Esophagus muscularis mucosa (tissue), 4 donors: ENCODE measurements around the gene ADAM23. TPM values are rescaled to one million over a fixed set of nuclear protein-coding genes. Genes with fewer than 3 reads are reported as not detected.

Experiments
- DNase-seq: peaks from one replicate; pipeline ENCODE4 v3.0.0-alpha.2; 2017; ENCODE audit errors: extremely low spot score
- H3K27ac ChIP-seq, 4 donors: fragments of 200-600 bp; sonication (generic); replicated peaks in 1 of 4; 1 replicate in 3 of 4; 2 replicates in 1 of 4; pipeline ENCODE4 v1.5.1; 2016 to 2019; ENCODE audit warnings: mild to moderate bottlenecking in 1 of 4
- H3K27me3 ChIP-seq, 4 donors: fragments of 200-600 bp; sonication (generic); one replicate each; pipeline versions ENCODE4 v1.5.1 to v1.6.0; 2016 to 2019
- H3K36me3 ChIP-seq, 4 donors: fragments of 200-600 bp; sonication (generic); one replicate each; pipeline ENCODE4 v1.5.1; 2016 to 2019
- H3K4me1 ChIP-seq, 4 donors: fragments of 200-600 bp; sonication (generic); one replicate each; pipeline ENCODE4 v1.5.1; 2016 to 2019
- H3K4me3 ChIP-seq, 4 donors: fragments of 200-600 bp; sonication (generic); 1 replicate in 2 of 4; 2 replicates in 2 of 4; pipeline ENCODE4 v1.5.1; 2016 to 2019; ENCODE audit warnings: mild to moderate bottlenecking in 4 of 4, moderate library complexity in 1 of 4
- H3K9me3 ChIP-seq, 4 donors: fragments of 200-600 bp; sonication (generic); 1 replicate in 3 of 4; 2 replicates in 1 of 4; pipeline ENCODE4 v1.5.1; 2016 to 2019
- EP300 ChIP-seq: sonication (generic); formaldehyde crosslinking; IDR thresholded peaks from one replicate; pipeline ENCODE4 v1.6.1; 2017; ENCODE audit warnings: antibody characterized with exemption
- POLR2A ChIP-seq: fragments of 450-650 bp; IDR thresholded peaks from one replicate; pipeline ENCODE4 v1.6.1; 2017; ENCODE audit warnings: antibody characterized with exemption, moderate library complexity, mild to moderate bottlenecking, low read depth
- POLR2AphosphoS5 ChIP-seq, 2 donors: sonication (generic); formaldehyde crosslinking; IDR thresholded peaks; one replicate each; pipeline ENCODE4 v1.6.1; 2017; ENCODE audit warnings: antibody characterized with exemption in 2 of 2
- WGBS: methylation state at CpG from one replicate; pipeline ENCODE4 v1.1.5; 2018; 5-methylcytosine and 5-hydroxymethylcytosine counted together
- intact Hi-C: fragments of 100-400 bp; cut with DNase I; formaldehyde crosslinking; loops from one replicate; pipeline ENCODE4 v1.15.1; 2023
- total RNA-seq, 4 donors: library from RNA; depleted of rRNA; stranded (reverse); fragments of >200 nt; gene quantifications; one replicate each; pipeline versions ENCODE4 v1.1.0 to v1.2.1, GENCODE V29; 2016
- TF ChIP-seq, protein P1 (sequence below), 3 experiments: fragments of 200-600 bp in 2 of 3; fragments of 450-650 bp in 1 of 3; sonication (generic) in 2 of 3; IDR thresholded peaks; one replicate each; pipeline ENCODE4 v1.5.1; 2017 to 2019; ENCODE audit warnings: antibody characterized with exemption in 3 of 3, mild to moderate bottlenecking in 2 of 3, moderate library complexity in 1 of 3

ADAM23 gene
- total RNA-seq, 4 donors from 2014 or later = 1.5 to 3.0 (median 2.2) TPM

DNA sequence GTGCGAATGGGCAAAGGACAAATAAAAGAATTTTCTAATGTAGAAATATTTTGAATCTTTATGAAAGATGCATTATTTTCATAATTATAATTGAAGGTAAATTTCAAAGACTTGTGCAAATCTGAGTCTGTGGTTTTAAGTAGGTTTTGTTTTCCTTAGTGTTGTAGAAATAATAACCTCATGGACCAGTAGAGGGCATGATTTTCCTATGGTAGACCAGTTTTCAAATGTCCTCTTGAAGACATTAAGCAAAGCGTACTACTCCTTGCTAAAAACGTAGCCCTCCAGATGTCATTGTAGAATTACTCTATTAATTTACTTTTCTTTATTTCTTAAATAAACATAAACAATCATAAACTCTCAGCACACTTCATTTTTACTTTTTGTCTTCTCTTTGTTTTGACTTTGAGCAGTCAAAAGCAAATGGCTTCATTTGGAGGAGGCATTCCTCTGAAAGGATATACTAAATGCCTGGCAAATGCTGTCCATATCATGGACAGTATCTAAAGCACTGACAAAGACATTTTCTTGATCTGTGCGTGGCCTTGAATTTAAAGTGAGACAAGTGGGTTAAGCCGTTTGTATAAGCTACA, 113.1 kb downstream of the ADAM23 start:
- Histone ChIP-seq H3K4me3 (no peak overlapping the region), H3K27me3 (no peaks in the 10 kb centered on the region), H3K27ac (no peak overlapping the region), H3K9me3 (no peaks in the 10 kb centered on the region), H3K36me3 (peaks cover 0 to 9% (median 0%) of the 10 kb centered on the region in 4 donors), H3K4me1 (peaks cover 0 to 21% (median 4%) of the 10 kb centered on the region in 4 donors)
- WGBS = 56% methylated on average over 5 of the region's 5 CpGs
- intact Hi-C loops = loop anchor here (5.0 to 10.0 kb wide), 2 partner anchors 164 to 392 kb away; no protein-coding TSS in a partner anchor
- TF ChIP-seq POLR2A = no peak
- TF ChIP-seq, protein P1, sequence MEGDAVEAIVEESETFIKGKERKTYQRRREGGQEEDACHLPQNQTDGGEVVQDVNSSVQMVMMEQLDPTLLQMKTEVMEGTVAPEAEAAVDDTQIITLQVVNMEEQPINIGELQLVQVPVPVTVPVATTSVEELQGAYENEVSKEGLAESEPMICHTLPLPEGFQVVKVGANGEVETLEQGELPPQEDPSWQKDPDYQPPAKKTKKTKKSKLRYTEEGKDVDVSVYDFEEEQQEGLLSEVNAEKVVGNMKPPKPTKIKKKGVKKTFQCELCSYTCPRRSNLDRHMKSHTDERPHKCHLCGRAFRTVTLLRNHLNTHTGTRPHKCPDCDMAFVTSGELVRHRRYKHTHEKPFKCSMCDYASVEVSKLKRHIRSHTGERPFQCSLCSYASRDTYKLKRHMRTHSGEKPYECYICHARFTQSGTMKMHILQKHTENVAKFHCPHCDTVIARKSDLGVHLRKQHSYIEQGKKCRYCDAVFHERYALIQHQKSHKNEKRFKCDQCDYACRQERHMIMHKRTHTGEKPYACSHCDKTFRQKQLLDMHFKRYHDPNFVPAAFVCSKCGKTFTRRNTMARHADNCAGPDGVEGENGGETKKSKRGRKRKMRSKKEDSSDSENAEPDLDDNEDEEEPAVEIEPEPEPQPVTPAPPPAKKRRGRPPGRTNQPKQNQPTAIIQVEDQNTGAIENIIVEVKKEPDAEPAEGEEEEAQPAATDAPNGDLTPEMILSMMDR (IDR thresholded peaks at IDR 0.05) = peak in 1 of 3 experiments; percentile 50
- DNase-seq = no peak

DNA sequence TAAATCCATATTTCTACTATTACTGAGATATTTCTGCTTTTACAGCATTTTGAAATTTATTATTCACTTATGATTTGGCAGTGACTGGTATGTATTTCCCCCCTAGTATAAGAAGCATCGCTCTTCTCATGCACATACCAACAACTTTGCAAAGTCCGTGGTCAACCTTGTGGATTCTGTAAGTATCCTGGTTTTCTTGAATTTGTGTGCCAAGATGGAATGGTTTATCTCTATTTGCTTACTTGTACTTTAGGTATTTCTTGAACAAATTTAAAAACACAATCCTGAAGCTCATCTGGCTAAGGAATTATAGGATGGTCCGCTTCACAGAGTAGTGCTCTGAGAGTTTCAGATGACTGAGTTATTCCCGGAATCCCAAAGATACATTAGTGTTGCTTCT, 114.0 kb downstream of the ADAM23 start:
- WGBS = 97% methylated on average over 4 of the region's 4 CpGs
- peaks cover 0 to 21% (median 4%) of the 10 kb centered on the region in 4 donors for H3K4me1 ChIP-seq
- no peaks in the 10 kb centered on the region for H3K27me3 ChIP-seq
- H3K27ac ChIP-seq = no peak overlapping the region
- intact Hi-C loops = loop anchor here (5.0 to 10.0 kb wide), 2 partner anchors 165 to 393 kb away; no protein-coding TSS in a partner anchor
- no peak for DNase-seq
- no peak for TF ChIP-seq POLR2A
- no peak for TF ChIP-seq EP300
- no peak for TF ChIP-seq POLR2AphosphoS5 (IDR thresholded peaks at IDR 0.05)
- TF ChIP-seq, protein P1 (IDR thresholded peaks at IDR 0.05) = no peak
- H3K9me3 ChIP-seq = no peaks in the 10 kb centered on the region
- H3K4me3 ChIP-seq = no peak overlapping the region
- peaks cover 0 to 9% (median 0%) of the 10 kb centered on the region in 4 donors for H3K36me3 ChIP-seq

GRCh38 chr2:206558492-206558891, 115.2 kb downstream of the ADAM23 start:
- no peak for DNase-seq
- 93% methylated on average over 2 of the region's 2 CpGs for WGBS
- no peak overlapping the region for H3K27ac ChIP-seq
- intact Hi-C loops = loop anchor here (5.0 to 10.0 kb wide), 2 partner anchors 166 to 394 kb away; no protein-coding TSS in a partner anchor
- H3K27me3 ChIP-seq = no peaks in the 10 kb centered on the region
- peaks cover 0 to 21% (median 4%) of the 10 kb centered on the region in 4 donors for H3K4me1 ChIP-seq
- no peaks in the 10 kb centered on the region for H3K9me3 ChIP-seq
- H3K36me3 ChIP-seq = peaks cover 0 to 9% (median 0%) of the 10 kb centered on the region in 4 donors
- no peak overlapping the region for H3K4me3 ChIP-seq
- TF ChIP-seq POLR2A (no peak), EP300 (no peak), POLR2AphosphoS5 (IDR thresholded peaks at IDR 0.05) (no peak)
- TF ChIP-seq, protein P1 (IDR thresholded peaks at IDR 0.05) = no peak

- WGBS = 100% methylated on average over 1 of the region's 1 CpG
- Histone ChIP-seq H3K27ac (no peak overlapping the region), H3K4me3 (no peak overlapping the region), H3K27me3 (no peaks in the 10 kb centered on the region), H3K4me1 (no peaks in the 10 kb centered on the region), H3K9me3 (no peaks in the 10 kb centered on the region), H3K36me3 (peaks cover 0 to 9% (median 0%) of the 10 kb centered on the region in 4 donors)
- TF ChIP-seq EP300 (no peak), POLR2AphosphoS5 (IDR thresholded peaks at IDR 0.05) (no peak), POLR2A (no peak)
- TF ChIP-seq, protein P1 (IDR thresholded peaks at IDR 0.05) = no peak
- no peak for DNase-seq
- intact Hi-C loops = no loop called here
These were observed 118.6 kb downstream of the ADAM23 start for GRCh38 chr2:206561962-206562361.

- Histone ChIP-seq H3K4me1 (no peaks in the 10 kb centered on the region), H3K27me3 (no peaks in the 10 kb centered on the region), H3K9me3 (no peaks in the 10 kb centered on the region), H3K4me3 (no peak overlapping the region), H3K27ac (no peak overlapping the region), H3K36me3 (peaks cover 0 to 9% (median 0%) of the 10 kb centered on the region in 4 donors)
- whole genome bisulfite sequencing = 74% methylated on average over 2 of the region's 2 CpGs
- intact Hi-C loops = no loop called here
- TF ChIP-seq, protein P1 (IDR thresholded peaks at IDR 0.05) = no peak
- TF ChIP-seq POLR2AphosphoS5 (IDR thresholded peaks at IDR 0.05) = no peak
- TF ChIP-seq EP300 = no peak
- no peak for TF ChIP-seq POLR2A
- DNase-seq = no peak
These were observed 119.0 kb downstream of the ADAM23 start for GRCh38 chr2:206562375-206562774.
